K562 (cell line): ENCODE measurements around the gene BRCA1.

Experiments
- CTCF ChIP-seq, 3 experiments: IDR thresholded peaks in 2 of 3; conservative IDR thresholded peaks in 1 of 3; 2 replicates each; pipeline ENCODE4 v1.5.1; 2011 to 2012; ENCODE audit warnings: low read length in 3 of 3, mild to moderate bottlenecking in 3 of 3, control low read depth in 2 of 3, improper control_type of control experiment in 1 of 3, inconsistent platforms in 1 of 3, low read depth in 1 of 3, mixed read lengths in 1 of 3, moderate library complexity in 1 of 3; ENCODE audit not compliant: insufficient read depth in 2 of 3
- ERF ChIP-seq: fragments of 450-650 bp; formaldehyde crosslinking; IDR thresholded peaks from 2 replicates; pipeline ENCODE4 v1.4.0; 2020; ENCODE audit warnings: mild to moderate bottlenecking, mixed read lengths
- KDM4B ChIP-seq, 2 experiments: fragments of 450-650 bp in 1 of 2; sonication (generic) in 1 of 2; IDR thresholded peaks; 2 replicates each; pipeline ENCODE4 v1.6.1; 2016 to 2017; ENCODE audit warnings: borderline replicate concordance in 2 of 2, antibody characterized with exemption in 1 of 2, low read depth in 1 of 2, mild to moderate bottlenecking in 1 of 2
- MEF2A ChIP-seq: IDR thresholded peaks from 2 replicates; pipeline ENCODE4 v1.6.1; 2011; ENCODE audit warnings: low read depth, mild to moderate bottlenecking, low read length, moderate library complexity; ENCODE audit not compliant: control insufficient read depth
- NFE2L1 ChIP-seq: fragments of 450-650 bp; IDR thresholded peaks from 2 replicates; pipeline ENCODE4 v1.6.1; 2016; ENCODE audit warnings: missing genetic modification characterization, low read depth, mild to moderate bottlenecking, missing compliant biosample characterization, moderate library complexity, borderline replicate concordance
- PHF20 ChIP-seq: fragments of 450-650 bp; IDR thresholded peaks from 2 replicates; pipeline ENCODE4 v1.6.1; 2018; ENCODE audit not compliant: partially characterized antibody
- POLR2A ChIP-seq: fragments of 450-650 bp; conservative IDR thresholded peaks from 2 replicates; pipeline ENCODE4 v1.6.1; 2016
- U2AF2 ChIP-seq: fragments of 200-400 bp; formaldehyde crosslinking; optimal IDR thresholded peaks from 2 replicates; pipeline ENCODE3; 2017; ENCODE audit warnings: low read depth, mild to moderate bottlenecking, low read length
- ZHX1 ChIP-seq: fragments of 150-350 bp; conservative IDR thresholded peaks from 2 replicates; pipeline ENCODE4 v1.6.1; 2014; ENCODE audit warnings: low read length
- ZNF398 ChIP-seq: fragments of 250-450 bp; sonication (Bioruptor Pico); IDR thresholded peaks from 2 replicates; pipeline ENCODE4 v1.8.0; 2021; ENCODE audit warnings: moderate library complexity, mild to moderate bottlenecking, inconsistent platforms
- ZNF764 ChIP-seq: fragments of 250-450 bp; sonication (Bioruptor Pico); IDR thresholded peaks from 2 replicates; pipeline ENCODE4 v1.4.0; 2020; ENCODE audit warnings: low read depth, mild to moderate bottlenecking, moderate library complexity

GRCh38 chr17:43024407-43025289, 100.5 kb downstream of the BRCA1 start, which contains the start of gene RND2:
- TF ChIP-seq MEF2A: no peak
- no peak for TF ChIP-seq ZNF398 (CRISPR knock-in tag)
- peak; percentile 84 for TF ChIP-seq POLR2A
- TF ChIP-seq CTCF (IDR thresholded peaks at IDR 0.05 in 2 of 3, conservative IDR thresholded peaks at IDR 0.05 in 1 of 3; ENCODE audit: insufficient read depth in 2 of 3, low read depth in 1 of 3, low read length in 3 of 3): peak; percentile 89 to 95 (median 90)
- no peak; the same call in 1 of the 2 replicates for TF ChIP-seq ZHX1
- TF ChIP-seq U2AF2: no peak
- no peak for TF ChIP-seq ERF
- TF ChIP-seq ZNF764 (CRISPR knock-in tag): no peak
- no peak for TF ChIP-seq NFE2L1 (tag)
- no peak for TF ChIP-seq PHF20
- TF ChIP-seq KDM4B (IDR thresholded peaks at IDR 0.05; ENCODE audit: borderline replicate concordance in 2 of 2, low read depth in 1 of 2): peak in 1 of 2 experiments; percentile 62; a peak in 1 of 4 replicates
